GM18498 (cell line): Measurements from ENCODE around the gene MED27.

Experiments
- ATAC-seq: cut with Tn5 transposase; IDR thresholded peaks from one replicate; pipeline ENCODE4 v1.9.1; 2021; ENCODE audit warnings: mild to moderate bottlenecking, moderate library complexity; ENCODE audit not compliant: unreplicated experiment

Gene MED27

DNA sequence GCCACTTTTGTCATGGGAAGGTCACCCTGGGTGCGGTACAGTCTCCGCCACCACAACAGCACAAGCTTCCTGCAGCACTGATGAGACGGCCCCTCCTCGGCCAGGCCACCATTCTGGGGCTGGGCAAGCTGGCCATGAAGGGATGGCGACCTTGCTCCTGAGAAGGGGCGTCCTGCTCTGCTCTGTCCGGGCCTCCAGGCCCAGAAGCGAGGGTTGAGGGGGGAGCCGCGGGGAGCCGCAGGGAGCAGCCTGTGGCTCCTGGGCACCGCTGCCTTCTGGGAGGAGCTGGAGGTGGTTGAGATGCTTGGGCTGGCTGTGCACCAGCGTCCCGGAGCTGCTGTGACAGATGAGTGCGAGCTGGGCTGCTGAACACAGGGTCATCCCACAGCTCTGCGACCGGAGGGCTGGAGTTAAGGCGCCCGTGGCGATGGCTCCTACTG lies 255.5 kb downstream of the MED27 start:
- ATAC-seq = no peak

DNA sequence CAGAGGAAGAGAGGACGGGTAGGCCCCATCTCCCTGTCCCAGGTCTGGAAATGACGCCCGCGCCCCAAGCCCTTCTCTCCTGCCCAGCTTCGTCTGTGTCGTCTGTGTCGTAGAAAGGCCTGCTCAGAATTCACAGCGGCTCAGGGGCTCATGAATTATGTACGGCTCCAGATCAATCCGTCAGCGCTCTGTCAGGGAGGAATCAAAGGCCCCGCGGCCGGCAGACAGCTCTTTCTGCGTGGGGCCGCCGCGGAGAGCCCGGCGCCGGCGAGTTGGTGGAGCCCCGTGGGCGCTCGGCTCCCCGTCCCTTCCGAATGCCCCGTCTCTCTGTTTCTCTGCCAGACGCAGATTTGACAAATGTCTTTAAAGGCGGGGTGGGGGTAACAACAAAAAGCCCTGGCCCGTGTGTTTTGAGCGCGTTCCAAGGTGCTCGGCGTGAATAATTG lies 255.9 kb downstream of the MED27 start:
- ATAC-seq = no peak

DNA sequence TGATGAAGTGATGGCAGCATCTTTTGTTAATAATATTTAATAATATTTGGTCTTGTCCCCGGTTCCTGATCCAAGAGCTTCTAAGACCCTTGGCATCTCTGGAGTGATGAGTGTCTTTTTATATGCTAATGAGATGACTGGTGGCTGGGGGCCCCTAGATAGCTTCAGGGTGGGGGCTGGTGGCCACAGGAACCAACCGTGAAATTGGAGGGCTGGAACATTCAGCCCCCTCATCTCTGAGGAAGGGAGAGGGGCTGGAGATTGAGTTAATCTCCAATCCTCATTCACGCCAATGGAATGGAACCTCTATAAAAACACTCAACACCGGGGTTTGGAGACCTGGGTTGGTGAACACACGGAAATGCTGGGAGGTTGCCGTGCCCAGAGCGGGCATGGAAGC lies 261.6 kb downstream of the MED27 start:
- no peak for ATAC-seq

DNA sequence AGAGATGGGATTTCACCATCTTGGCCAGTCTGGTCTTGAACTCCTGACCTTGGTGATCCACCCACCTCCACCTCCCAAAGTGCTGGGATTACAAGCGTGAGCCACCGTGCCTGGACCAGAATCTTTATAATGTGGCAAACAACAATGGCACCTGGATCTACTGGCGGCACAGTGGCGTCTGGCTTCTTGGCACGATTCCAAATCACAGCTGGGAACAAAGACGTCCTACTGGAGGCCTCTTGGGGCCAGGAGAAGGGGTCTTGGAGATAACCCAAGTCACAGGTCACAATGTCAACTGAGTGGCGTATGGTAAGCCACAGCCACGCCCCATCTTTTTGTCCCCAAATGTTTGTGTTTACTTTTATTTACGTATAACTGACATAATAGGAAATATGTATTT lies 262.0 kb downstream of the MED27 start:
- no peak for ATAC-seq

DNA sequence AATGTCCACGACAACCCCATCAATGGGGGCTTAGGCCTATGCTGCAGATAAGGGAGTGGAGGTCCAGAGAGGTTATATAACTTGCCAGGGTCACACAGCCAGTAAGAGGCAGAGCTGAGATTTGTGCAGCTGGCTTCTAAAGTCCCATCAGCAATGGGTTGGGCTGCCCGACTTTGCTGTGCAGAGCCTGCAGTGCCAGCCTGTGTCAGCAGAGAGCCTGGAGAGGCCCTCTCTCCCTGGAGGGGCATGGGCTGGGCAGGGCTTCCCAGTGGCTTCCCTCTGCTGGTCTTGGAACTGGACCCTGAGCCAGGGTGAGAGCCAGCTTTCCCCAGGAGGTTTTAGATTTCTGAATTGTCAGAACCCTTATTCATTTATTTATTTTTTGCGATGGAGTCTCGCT lies 262.6 kb downstream of the MED27 start:
- ATAC-seq = no peak

DNA sequence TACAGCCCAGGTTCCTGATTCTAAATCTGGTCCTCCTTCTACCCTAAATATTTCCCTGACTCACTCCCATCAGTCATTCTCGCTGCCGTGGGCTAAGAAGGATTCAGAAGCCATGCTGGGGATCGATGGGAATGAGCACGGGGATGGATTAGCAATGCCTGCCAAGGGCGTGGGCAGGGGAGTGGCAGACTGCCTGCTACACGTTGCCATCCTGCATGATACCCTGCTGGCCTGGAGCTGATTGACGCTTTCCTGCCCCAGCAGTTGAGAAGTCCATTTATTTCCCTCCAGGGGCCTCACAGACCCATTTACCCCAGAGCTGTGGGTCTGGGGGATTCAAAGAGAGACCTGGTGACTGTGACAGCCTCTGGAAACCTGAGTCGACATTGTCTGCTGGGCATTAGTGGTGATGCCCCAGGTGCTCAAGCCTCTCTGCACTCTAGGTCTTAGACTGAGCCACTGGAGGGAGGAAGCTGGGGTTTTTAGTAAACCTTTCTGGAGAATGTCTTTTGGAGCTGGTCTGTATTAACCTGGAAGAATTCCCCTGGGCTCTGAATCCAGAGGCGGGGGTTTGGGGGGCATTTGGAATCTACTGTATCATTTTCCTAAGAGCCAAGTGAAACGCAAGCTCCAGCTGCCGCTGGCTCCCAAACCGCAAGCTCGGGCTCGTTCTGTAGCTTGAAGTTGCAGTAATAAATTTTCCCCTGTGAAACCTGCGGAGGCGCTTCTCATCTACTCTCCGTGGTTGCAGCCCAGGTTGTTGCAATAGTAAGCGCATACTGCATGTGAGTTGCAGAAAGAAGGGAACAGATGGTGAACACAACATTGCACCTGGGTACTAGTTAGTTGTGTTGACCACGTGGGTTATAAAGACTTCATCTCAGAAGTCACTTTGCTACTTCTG lies 263.4 kb downstream of the MED27 start:
- no peak for ATAC-seq

DNA sequence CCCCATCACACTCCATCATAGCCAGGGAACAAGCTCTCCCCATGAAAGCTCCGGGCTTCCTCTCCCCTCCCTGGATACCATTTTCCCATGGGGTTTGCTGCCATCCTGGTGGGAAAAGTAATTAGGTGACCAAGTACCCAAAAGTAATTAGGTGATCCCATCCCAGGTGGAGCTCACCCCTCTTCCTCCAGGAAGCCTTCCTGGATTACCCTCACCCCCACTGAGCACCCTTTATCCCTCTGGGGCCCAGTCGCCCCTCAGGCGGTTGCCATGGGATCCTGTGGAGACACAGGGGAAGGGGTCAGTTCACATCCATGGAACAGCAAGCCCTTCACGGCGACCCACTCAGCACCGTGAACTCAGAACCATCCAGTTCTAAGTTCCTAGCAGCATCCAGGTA lies 265.0 kb downstream of the MED27 start:
- no peak for ATAC-seq

DNA sequence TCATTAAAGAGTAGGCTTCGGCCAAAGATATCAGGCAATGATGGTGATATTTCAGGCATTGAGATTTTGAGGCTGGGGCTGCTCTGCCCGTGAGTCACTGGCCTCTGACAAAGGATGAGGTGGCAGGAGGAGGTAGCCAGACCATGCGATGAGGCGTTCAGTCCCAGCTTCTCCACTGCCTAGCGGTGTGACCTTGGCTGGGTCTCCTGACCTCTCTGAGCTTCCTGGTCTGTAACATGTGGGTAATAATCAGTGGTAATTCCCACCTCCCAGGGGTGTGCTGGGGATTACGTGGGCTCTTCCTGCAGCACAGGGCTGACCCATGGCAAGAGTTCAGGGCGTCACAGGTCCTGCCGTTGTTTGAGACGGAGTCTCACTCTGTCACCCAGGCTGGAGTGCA lies 266.6 kb downstream of the MED27 start:
- ATAC-seq = no peak

DNA sequence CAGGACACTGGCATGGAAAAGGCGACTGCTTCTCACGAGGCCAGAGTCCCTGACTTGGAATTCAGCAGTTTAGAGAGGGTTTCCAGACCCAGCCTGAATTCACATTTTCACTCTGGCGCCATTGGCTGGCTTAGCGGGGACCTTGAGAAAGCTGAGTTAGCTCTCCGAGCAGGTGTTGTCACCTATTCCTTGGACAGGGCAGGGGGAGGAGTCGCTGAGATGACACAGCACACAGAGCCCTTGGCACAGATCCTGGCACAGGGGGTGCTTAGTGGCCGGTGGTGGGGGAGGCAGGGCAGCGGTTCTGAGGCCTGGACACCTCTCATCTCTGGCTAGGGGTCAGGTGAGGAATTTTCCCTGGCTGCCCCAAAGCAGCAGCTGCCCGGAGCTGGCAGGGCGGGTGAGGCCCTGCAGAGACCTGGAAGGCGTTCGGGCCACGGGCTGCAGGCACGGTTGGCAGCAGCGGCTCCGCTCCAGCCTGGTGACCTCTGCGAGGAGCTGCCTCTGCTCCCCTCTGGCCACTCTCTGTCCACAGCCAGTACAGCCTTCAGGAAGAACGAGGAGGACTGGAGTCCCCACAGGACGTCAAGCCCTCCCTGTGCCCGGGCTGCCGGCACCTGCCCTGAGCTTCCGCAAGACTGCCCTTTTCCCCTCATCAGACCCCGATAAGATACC lies 267.4 kb downstream of the MED27 start:
- no peak for ATAC-seq

DNA sequence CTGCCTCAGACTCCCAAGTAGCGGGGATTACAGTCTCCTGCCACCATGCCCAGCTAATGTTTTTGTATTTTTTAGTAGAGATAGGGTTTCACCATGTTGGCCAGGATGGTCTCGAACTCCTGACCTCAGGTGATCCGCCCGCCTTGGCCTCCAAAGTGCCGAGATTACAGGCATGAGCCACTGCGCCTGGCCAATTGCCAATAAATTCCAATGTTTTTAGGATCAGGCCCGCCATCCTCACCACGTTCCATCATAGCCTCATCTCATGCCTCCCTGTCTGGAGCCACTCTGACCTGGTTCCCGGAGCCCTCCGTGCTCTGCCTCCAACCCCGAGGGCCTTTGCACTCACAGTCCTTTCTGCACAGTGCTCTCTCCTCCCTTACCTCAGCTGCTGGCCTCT lies 268.3 kb downstream of the MED27 start:
- ATAC-seq = no peak

DNA sequence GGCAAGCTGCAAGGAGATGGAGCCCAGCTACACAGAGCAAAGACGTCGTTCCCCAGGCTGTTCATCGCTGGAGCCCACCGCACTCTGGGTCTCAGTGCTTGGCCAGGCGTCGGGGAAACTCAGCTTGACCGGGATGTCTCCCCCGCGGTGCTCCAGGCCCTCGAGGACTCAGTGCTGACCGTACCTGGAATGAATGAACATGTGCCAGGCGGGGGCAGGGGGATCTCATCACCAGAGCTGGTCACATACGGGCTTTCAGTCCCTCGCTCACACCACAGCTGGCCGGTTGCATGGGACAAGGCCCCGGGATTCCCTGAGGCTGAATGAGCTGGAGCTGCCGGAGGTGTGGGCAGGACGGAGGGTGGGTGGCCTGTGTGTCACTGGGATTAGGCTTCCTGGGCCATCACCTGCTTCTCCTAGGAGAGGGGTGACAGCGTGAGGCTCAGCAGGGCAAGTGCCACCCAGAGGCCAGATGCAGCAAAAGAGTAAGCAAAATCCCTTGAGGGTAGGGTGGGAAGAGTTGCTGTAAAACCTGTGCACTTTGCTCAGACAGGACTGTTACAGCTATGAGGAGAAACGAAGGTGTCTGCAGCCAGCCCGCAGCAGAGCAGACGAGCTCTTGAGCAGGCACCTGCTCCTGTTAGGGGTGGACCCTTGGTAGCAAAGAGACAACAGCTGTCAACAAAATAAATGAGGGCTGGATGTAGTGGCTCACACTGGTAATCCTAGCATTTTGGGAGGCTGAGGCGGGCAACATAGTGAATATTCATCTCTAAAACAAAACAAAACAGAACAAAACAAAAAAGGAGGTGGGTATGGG lies 269.1 kb downstream of the MED27 start:
- ATAC-seq = no peak
